Kidney tubule cell (primary cell): ENCODE measurements around the gene MYO7A.

Experiments used
- DNase-seq: peaks from one replicate; pipeline ENCODE4 v3.0.0-alpha.2; 2018; ENCODE audit warnings: low spot score

MYO7A gene

GRCh38 chr11:77147036-77147315 lies 18.9 kb downstream of the MYO7A start:
- DNase-seq: no peak

- no peak for DNase-seq
Observed at GRCh38 chr11:77147668-77148321, 19.7 kb downstream of the MYO7A start.

GRCh38 chr11:77148963-77149715 lies 21.1 kb downstream of the MYO7A start:
- DNase-seq: no peak

GRCh38 chr11:77149716-77150392 lies 21.8 kb downstream of the MYO7A start:
- no peak for DNase-seq

- DNase-seq: no peak
Observed at GRCh38 chr11:77150836-77151235, 22.8 kb downstream of the MYO7A start.

- no peak for DNase-seq
Observed at GRCh38 chr11:77151804-77152509, 23.9 kb downstream of the MYO7A start.

GRCh38 chr11:77152846-77153245 lies 24.8 kb downstream of the MYO7A start:
- no peak for DNase-seq

- no peak for DNase-seq
Observed at GRCh38 chr11:77153276-77154185, 25.5 kb downstream of the MYO7A start.

- no peak for DNase-seq
Observed at GRCh38 chr11:77154381-77155081, 26.5 kb downstream of the MYO7A start.

GRCh38 chr11:77155082-77155475 lies 27.0 kb downstream of the MYO7A start:
- DNase-seq: no peak

- no peak for DNase-seq
Observed at GRCh38 chr11:77155556-77156130, 27.6 kb downstream of the MYO7A start.

- no peak for DNase-seq
Observed at GRCh38 chr11:77156396-77157195, 28.6 kb downstream of the MYO7A start.

GRCh38 chr11:77158041-77158695 lies 30.1 kb downstream of the MYO7A start:
- DNase-seq: no peak

GRCh38 chr11:77159219-77159936 lies 31.3 kb downstream of the MYO7A start:
- no peak for DNase-seq

GRCh38 chr11:77159937-77160495 lies 32.0 kb downstream of the MYO7A start:
- DNase-seq: no peak

GRCh38 chr11:77163271-77163670 lies 35.2 kb downstream of the MYO7A start:
- no peak for DNase-seq

- no peak for DNase-seq
Observed at GRCh38 chr11:77165066-77165465, 37.0 kb downstream of the MYO7A start.

- DNase-seq: no peak
Observed at GRCh38 chr11:77166021-77166420, 38.0 kb downstream of the MYO7A start.
